NCI-H748 treated with DMSO at 0.1 percent for 48 hours (cell line): Measurements from ENCODE around the gene PTPRF.
A peak's percentile ranks its signal among the peaks of the same experiment; 100 is the strongest.
"Not testable (repeated sequence)": the region's sequence is repeated elsewhere in the genome, so short reads cannot be mapped to it uniquely, and the experiment has no call there.

Experiments used
- DNase-seq: peaks from one replicate; lab custom pipeline; 2025; lab: John Stamatoyannopoulos, UW

Gene PTPRF

GRCh38 chr1:43530483-43531106 is at the start of gene PTPRF:
TSS of gene PTPRF (plus strand) at chr1:43530883. CDS start at chr1:43545076, 14,193 bp downstream.
- DNase-seq, result peak; percentile 90

GRCh38 chr1:43481491-43481890 is 49.2 kb upstream of the PTPRF start:
- no peak for DNase-seq

- DNase-seq, result no peak
Measured at GRCh38 chr1:43482215-43482614, 48.5 kb upstream of the PTPRF start.

- DNase-seq, result no peak
Measured at GRCh38 chr1:43484367-43484766, 46.3 kb upstream of the PTPRF start.

- DNase-seq, result no peak
Measured at GRCh38 chr1:43488165-43488564, 42.5 kb upstream of the PTPRF start.

- DNase-seq, result no peak
Measured at GRCh38 chr1:43491061-43491460, 39.6 kb upstream of the PTPRF start.

- DNase-seq, result no peak
Measured at GRCh38 chr1:43492826-43493225, 37.9 kb upstream of the PTPRF start.

GRCh38 chr1:43493661-43494450 is 36.8 kb upstream of the PTPRF start:
- DNase-seq, result no peak

- no peak for DNase-seq
Measured at GRCh38 chr1:43495204-43495603, 35.5 kb upstream of the PTPRF start.

- DNase-seq, result no peak
Measured at GRCh38 chr1:43499898-43500297, 30.8 kb upstream of the PTPRF start.

GRCh38 chr1:43501806-43502205 is 28.9 kb upstream of the PTPRF start:
- DNase-seq, result not testable (repeated sequence)

- no peak for DNase-seq
Measured at GRCh38 chr1:43503534-43503933, 27.1 kb upstream of the PTPRF start.

- no peak for DNase-seq
Measured at GRCh38 chr1:43505077-43505780, 25.5 kb upstream of the PTPRF start.

- DNase-seq, result no peak
Measured at GRCh38 chr1:43506233-43506632, 24.4 kb upstream of the PTPRF start.

GRCh38 chr1:43507296-43508295 is 23.1 kb upstream of the PTPRF start:
- DNase-seq, result no peak

- DNase-seq, result no peak
Measured at GRCh38 chr1:43509007-43509739, 21.5 kb upstream of the PTPRF start.

GRCh38 chr1:43509740-43510375 is 20.8 kb upstream of the PTPRF start:
- no peak for DNase-seq

- no peak for DNase-seq
Measured at GRCh38 chr1:43510621-43511020, 20.1 kb upstream of the PTPRF start.

GRCh38 chr1:43511394-43511793 is 19.3 kb upstream of the PTPRF start:
- no peak for DNase-seq

- no peak for DNase-seq
Measured at GRCh38 chr1:43512133-43512532, 18.6 kb upstream of the PTPRF start.

GRCh38 chr1:43512681-43513080 is 18.0 kb upstream of the PTPRF start:
- no peak for DNase-seq
